ENCODE data around the gene PSTK.

PSTK gene

DNA sequence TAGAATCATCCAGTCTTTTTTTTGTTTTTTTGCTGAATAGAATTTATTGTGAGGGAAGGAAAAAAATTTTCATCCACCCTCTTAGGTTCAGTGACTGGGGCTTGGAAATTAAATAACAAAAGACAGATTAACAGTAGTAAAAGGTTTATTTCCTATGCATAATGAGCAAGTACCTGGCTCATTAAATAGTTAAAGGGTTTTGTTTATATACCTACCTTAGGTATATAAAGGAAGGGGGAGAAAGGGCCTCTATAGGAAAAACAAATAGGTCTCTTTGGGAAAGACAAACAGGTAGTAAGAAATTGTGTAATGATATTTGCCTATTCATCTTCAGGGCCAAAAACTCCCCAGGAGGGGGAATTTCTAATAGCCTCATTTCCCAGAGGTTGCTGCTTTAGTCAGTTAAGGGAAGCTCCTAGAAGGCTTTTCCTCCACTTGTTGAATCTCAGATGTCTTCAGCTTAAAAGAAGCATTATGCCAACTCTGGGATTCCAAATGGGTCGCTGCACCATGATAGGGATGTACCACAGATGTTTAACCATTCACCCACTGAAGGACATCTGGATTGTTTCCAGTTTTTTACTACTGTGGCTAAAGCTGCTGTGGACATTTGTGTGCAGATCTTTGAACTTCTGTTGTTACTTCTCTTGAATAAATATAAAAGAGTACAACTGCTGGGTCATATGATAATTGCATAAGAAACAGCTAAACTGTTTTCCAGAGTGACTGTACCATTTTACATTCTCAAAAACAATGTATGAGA, 39.9 kb downstream of the PSTK start:
- DNase-seq: no peak

DNA sequence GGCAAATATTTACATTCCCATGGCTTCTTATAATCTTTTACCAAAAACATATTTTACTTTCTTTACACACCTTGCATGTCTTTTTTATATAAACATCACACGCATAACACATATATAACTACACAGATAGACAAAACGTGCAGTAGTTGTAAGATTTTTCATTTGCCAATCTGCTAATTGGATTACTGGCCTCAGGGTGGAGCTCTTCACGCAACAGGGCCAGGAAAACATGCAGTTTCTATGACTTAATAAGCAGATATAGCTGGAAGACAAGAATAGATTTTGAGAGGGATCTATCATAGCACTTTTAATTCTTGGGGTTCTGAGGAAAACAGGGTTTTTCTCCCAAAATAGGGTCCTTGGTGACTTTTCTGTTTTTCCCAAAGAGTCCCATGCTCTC, 41.3 kb downstream of the PSTK start:
- no peak for DNase-seq

DNA sequence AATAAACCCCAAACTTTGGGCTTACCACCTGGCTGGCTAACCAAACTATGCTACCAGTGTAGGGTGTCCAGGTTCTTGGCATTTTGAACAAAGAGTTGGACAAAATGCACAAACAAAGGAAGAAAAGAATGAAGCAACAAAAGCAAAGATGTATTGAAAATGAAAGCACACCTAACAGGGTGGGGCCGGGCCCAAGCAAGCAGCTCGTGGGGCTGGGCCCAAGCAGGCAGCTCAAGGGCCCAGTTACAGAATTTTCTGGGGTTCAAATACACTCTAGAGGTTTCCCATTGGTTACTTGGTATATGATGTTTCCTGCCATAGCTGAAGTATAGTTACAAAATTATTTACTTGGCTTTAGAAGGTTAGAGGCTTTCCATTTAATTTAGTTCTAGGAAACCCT, 44.3 kb downstream of the PSTK start:
- no peak for DNase-seq

DNA sequence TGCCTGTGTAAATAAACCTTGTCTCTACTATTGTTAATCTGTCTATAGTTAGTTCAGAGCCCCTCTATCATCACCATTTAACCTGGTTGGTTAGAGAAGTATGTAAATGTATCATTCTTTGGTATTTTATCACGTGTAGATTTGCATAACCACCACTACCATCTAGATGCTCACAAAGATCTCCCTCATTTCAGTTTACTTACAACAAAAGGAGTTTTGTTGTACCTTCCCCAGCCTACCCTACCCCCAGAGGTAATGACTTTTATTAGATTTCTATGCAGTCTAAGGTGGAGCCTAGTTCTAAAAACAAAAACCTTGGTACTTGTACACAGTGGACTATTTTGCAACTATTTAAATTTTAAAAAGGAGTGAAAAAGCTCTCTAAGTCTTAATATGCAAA, 46.1 kb downstream of the PSTK start:
- no peak for DNase-seq

DNA sequence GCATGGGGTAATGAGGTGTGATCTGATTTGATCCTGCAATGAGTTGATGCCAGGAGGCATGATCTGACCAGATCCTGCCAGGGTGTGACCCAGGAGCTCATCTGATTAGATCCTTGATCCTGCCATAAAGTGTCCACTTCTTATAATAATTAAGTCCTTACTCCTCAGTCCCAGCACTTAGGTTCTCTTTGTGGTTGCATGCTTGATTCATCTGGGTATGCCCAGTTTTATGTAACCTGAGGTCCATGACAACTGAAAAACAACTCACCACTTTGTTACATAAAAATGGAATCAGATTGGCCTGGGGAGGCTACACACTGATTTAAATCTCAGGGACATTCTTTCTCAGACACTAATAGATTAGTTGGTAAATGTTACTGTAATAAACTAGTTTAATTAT, 47.7 kb downstream of the PSTK start:
- no peak for DNase-seq

DNA sequence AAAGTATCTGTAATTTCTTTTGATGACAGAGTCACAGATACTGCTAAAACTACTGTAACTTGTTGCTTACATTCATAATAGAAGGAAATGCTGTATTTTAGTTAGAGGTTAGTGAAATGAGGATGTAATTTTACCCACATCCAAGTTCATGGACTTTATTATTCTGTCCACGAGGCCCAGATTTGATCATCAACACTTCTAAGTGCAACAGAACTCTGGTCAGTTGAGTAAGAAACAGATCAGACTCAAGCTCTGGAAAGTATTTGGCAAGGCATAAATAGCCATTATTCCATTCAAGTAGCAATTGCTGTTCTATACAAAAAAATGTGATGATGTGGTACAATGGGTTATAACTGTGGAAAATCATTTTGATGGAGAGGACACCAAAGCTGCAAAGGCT, 50.9 kb downstream of the PSTK start:
- no peak for DNase-seq

DNA sequence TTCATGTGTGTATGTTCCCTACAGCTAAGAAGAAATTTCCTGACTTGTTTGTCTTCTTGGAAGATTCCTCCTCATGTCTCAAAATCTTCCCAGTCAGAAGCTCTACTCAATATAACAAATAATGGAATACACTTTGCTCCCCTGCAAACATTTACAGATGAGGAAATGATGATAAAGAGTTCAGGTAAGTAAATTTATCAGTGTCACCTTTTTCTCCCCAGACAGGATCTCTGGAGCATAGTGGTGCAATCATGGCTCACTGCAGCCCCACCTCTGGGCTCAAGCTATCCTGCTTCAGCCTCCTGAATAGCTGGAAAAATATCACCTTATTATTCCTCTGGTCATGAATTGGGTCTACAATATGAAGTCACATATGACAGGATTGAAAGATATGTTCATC, 54.1 kb downstream of the PSTK start:
- DNase-seq: no peak

DNA sequence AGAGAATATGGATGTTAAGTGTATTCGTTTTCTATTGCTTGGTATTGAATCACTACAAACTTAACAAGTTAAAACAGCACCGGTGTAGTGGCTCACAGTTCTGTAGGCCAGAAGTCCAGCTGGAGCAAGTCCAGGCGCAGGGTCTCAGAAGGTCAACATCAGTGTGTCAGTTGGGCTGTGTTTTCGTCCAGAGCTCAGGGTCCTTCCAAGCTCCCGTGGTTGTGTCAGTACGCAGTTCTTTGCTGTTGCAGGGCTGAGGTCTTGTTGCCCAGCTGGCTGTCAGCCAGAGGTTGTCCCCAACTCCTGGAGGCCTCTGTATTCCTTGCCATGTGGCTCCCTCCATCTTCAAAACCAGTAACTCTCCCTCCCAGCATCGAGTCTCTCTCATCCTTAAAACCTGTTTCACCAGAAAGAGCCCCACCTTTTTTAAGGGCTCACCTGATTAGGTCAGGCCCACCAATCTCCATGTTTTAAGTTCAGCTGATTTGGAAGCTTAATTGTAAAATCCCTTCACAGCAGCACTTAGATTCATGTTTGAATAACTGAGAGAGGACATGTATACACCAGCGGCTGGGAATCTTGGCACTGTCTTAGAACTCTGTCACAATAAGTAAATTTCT, 55.4 kb downstream of the PSTK start:
- DNase-seq: no peak

DNA sequence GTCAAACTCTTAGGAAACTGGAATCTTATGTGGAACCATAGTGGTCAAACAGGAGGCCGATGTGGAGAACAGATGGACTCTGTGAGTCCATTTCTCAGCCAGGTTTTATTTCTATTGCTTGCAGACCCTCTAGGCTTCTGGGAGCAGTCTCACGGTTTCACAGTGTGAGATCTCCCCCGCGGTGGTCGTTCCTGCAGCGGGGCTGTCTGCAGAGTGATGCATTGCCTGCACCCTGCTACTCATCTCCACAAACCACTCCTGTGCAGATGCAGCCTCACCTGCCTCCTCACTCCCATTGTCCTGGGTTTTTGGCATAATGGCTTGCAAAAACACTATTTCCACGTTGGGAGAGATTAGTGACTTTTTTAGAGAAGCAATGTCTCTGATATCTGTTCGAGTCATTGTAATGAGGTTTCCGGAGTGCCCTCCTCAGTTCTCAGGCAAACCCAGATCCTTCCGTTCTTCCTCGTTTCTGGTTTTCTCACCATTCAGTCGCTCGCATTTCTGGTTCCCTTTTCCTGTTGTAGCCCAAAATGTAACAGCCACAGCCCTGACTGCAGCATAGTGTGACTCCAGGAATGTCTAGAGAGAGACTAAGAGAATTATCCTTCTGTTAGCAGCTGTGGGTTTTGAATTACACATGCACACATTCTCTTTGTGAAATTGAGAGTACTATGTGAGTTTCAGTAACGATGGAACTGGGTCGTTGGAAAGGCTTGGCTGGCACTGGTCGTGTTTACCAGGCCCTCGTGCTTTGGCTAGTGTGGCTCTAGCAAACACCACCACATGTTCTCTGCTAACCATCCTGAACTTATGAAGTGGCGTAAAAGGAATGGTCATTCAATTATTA, 58.8 kb downstream of the PSTK start:
- no peak for DNase-seq

DNA sequence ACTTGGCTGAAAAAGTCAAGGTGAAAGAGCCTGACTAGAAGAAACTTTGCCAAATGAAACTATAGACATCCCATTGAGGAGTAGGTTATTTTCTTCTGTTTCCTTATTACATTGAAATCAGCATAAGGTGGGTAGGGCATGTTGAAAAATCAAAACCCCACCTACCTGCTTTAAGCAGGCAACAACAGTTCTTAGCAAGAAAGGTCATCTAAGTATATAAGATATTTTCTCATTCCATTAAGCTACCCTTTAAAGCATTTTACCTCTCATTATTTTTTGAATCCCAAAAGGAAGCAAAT, 59.4 kb downstream of the PSTK start:
- no peak for DNase-seq
